HG02763 (cell line): ENCODE measurements around the gene AZGP1.
A peak's percentile ranks its signal among the peaks of the same experiment; 100 is the strongest.
"Not testable (repeated sequence)": the region's sequence is repeated elsewhere in the genome, so short reads cannot be mapped to it uniquely, and the experiment has no call there.

ENCODE experiments used
- ATAC-seq: cut with Tn5 transposase; IDR thresholded peaks from one replicate; pipeline ENCODE4 v1.9.1; 2021; ENCODE audit warnings: mild to moderate bottlenecking, moderate library complexity; ENCODE audit not compliant: unreplicated experiment

AZGP1 gene

GRCh38 chr7:99975782-99976521 lies at the start of gene AZGP1:
Gene AZGP1 (minus strand): TSS chr7:99976031. CDS start chr7:99976020, 11 bp downstream.
- no peak for ATAC-seq

GRCh38 chr7:100024020-100024619 lies 48.3 kb upstream of the AZGP1 start:
- ATAC-seq = no peak

GRCh38 chr7:100023526-100023925 lies 47.7 kb upstream of the AZGP1 start:
- no peak for ATAC-seq

GRCh38 chr7:100022621-100023020 lies 46.8 kb upstream of the AZGP1 start:
- ATAC-seq = no peak

- no peak for ATAC-seq
These were observed 45.5 kb upstream of the AZGP1 start for GRCh38 chr7:100021297-100021696.

- no peak for ATAC-seq
These were observed 44.1 kb upstream of the AZGP1 start for GRCh38 chr7:100019908-100020307.

GRCh38 chr7:100017875-100018274 lies 42.0 kb upstream of the AZGP1 start:
- no peak for ATAC-seq

GRCh38 chr7:100017300-100017699 lies 41.5 kb upstream of the AZGP1 start:
- ATAC-seq = no peak

GRCh38 chr7:100016215-100016901 lies 40.5 kb upstream of the AZGP1 start:
- no peak for ATAC-seq

- ATAC-seq = peak; percentile 89
These were observed 39.7 kb upstream of the AZGP1 start, which contains the start of gene ZKSCAN1 for GRCh38 chr7:100015232-100016214. Gene ZKSCAN1 (plus strand): TSS chr7:100015596. CDS start chr7:100023507, 7,911 bp downstream.

GRCh38 chr7:100013328-100013676 lies 37.5 kb upstream of the AZGP1 start:
- ATAC-seq = no peak

GRCh38 chr7:100012385-100013327 lies 36.8 kb upstream of the AZGP1 start:
- ATAC-seq = not testable (repeated sequence)

GRCh38 chr7:100011516-100011915 lies 35.7 kb upstream of the AZGP1 start:
- ATAC-seq = no peak

GRCh38 chr7:100010901-100011300 lies 35.1 kb upstream of the AZGP1 start:
- ATAC-seq = no peak

GRCh38 chr7:100009952-100010351 lies 34.1 kb upstream of the AZGP1 start:
- not testable (repeated sequence) for ATAC-seq

GRCh38 chr7:100008525-100008924 lies 32.7 kb upstream of the AZGP1 start:
- no peak for ATAC-seq

- no peak for ATAC-seq
These were observed 32.1 kb upstream of the AZGP1 start for GRCh38 chr7:100007887-100008286.

- no peak for ATAC-seq
These were observed 28.2 kb upstream of the AZGP1 start for GRCh38 chr7:100003711-100004661.

GRCh38 chr7:100000239-100000638 lies 24.4 kb upstream of the AZGP1 start:
- no peak for ATAC-seq
